HepG2 (cell line): ENCODE measurements around the gene NRSN2. TPM values are rescaled to one million over a fixed set of nuclear protein-coding genes. Genes with fewer than 3 reads are reported as not detected.

Experiments used
- ATRX ChIP-seq: sonication (generic); formaldehyde crosslinking; IDR thresholded peaks from 2 replicates; pipeline ENCODE4 v1.4.0; 2020; ENCODE audit warnings: missing genetic modification reagents, borderline replicate concordance
- DRAP1 ChIP-seq: IDR thresholded peaks from 2 replicates; pipeline ENCODE4 v1.6.1; 2016; ENCODE audit warnings: missing genetic modification reagents, missing compliant biosample characterization
- GABPB1 ChIP-seq: IDR thresholded peaks from 2 replicates; pipeline ENCODE4 v1.6.1; 2016; ENCODE audit warnings: mild to moderate bottlenecking, missing genetic modification reagents, moderate library complexity, missing compliant biosample characterization
- GFI1 ChIP-seq: sonication (generic); formaldehyde crosslinking; IDR thresholded peaks from 2 replicates; pipeline ENCODE4 v1.5.0; 2020; ENCODE audit warnings: missing genetic modification reagents, mild to moderate bottlenecking, borderline replicate concordance
- MED1 ChIP-seq: sonication (generic); formaldehyde crosslinking; IDR thresholded peaks from 2 replicates; pipeline ENCODE4 v1.4.0; 2020; ENCODE audit warnings: missing genetic modification reagents
- TOE1 ChIP-seq: sonication (generic); formaldehyde crosslinking; IDR thresholded peaks from 2 replicates; pipeline ENCODE4 v1.4.0; 2020; ENCODE audit warnings: mild to moderate bottlenecking, missing genetic modification reagents
- ZFY ChIP-seq: sonication (generic); formaldehyde crosslinking; IDR thresholded peaks from 2 replicates; pipeline ENCODE4 v1.4.0; 2020; ENCODE audit warnings: missing genetic modification reagents
- ZNF256 ChIP-seq: sonication (generic); formaldehyde crosslinking; conservative IDR thresholded peaks from 2 replicates; pipeline ENCODE4 v1.4.0; 2020; ENCODE audit warnings: missing genetic modification reagents
- ZNF7 ChIP-seq: IDR thresholded peaks from 2 replicates; pipeline ENCODE4 v1.6.1; 2016; ENCODE audit warnings: missing biosample characterization, missing genetic modification reagents
- ZNF720 ChIP-seq: sonication (generic); formaldehyde crosslinking; IDR thresholded peaks from 2 replicates; pipeline ENCODE4 v1.4.0; 2020; ENCODE audit warnings: missing genetic modification reagents
- polyA plus RNA-seq, 8 experiments: library from polyadenylated mRNA; depleted of rRNA in 3 of 8; stranded (reverse) in 7 of 8; unstranded in 1 of 8; fragments of >200 nt; fragmentation: Illumina TruSeq in 4 of 8; extraction: Trizol in 4 of 8; gene quantifications; 2 replicates each; pipeline versions ENCODE4 v1.2.1 to v1.2.3, GENCODE V29; 2011 to 2016; ENCODE audit warnings: low read depth in 4 of 8, missing spikeins in 1 of 8, mixed read lengths in 1 of 8; ENCODE audit not compliant: insufficient read depth in 1 of 8
- total RNA-seq, 5 experiments: library from RNA; depleted of rRNA; stranded (reverse); fragments of >200 nt; fragmentation: Illumina TruSeq; extraction: Trizol; gene quantifications; 2 replicates each; pipeline ENCODE4 v1.2.3, GENCODE V29; 2016; ENCODE audit warnings: low read depth in 1 of 5
- TF ChIP-seq, protein P1 (sequence below): sonication (generic); formaldehyde crosslinking; IDR thresholded peaks from 2 replicates; pipeline ENCODE4 v1.4.0; 2020; ENCODE audit warnings: missing genetic modification reagents
- TF ChIP-seq, protein P2 (sequence below), 2 experiments: sonication (generic) in 1 of 2; formaldehyde crosslinking in 1 of 2; IDR thresholded peaks; 2 replicates each; pipeline versions ENCODE4 v1.5.1 to v1.6.1; 2011 to 2020; ENCODE audit warnings: borderline replicate concordance in 1 of 2, low read depth in 1 of 2, low read length in 1 of 2, mild to moderate bottlenecking in 1 of 2, missing genetic modification reagents in 1 of 2, moderate library complexity in 1 of 2
- TF ChIP-seq, protein P3 (sequence below): sonication (generic); formaldehyde crosslinking; IDR thresholded peaks from 2 replicates; pipeline ENCODE4 v1.5.0; 2020; ENCODE audit warnings: missing genetic modification reagents
- TF ChIP-seq, protein P4 (sequence below): sonication (generic); formaldehyde crosslinking; IDR thresholded peaks from 2 replicates; pipeline ENCODE4; 2020; ENCODE audit warnings: missing genetic modification reagents, mild to moderate bottlenecking, borderline replicate concordance

NRSN2 gene
- total and polyA plus RNA-seq, 2 of the 13 experiments (the other 11 are each of a cell fraction or from before 2014, with no cell fraction given), result 32.3 to 49.4 TPM

DNA sequence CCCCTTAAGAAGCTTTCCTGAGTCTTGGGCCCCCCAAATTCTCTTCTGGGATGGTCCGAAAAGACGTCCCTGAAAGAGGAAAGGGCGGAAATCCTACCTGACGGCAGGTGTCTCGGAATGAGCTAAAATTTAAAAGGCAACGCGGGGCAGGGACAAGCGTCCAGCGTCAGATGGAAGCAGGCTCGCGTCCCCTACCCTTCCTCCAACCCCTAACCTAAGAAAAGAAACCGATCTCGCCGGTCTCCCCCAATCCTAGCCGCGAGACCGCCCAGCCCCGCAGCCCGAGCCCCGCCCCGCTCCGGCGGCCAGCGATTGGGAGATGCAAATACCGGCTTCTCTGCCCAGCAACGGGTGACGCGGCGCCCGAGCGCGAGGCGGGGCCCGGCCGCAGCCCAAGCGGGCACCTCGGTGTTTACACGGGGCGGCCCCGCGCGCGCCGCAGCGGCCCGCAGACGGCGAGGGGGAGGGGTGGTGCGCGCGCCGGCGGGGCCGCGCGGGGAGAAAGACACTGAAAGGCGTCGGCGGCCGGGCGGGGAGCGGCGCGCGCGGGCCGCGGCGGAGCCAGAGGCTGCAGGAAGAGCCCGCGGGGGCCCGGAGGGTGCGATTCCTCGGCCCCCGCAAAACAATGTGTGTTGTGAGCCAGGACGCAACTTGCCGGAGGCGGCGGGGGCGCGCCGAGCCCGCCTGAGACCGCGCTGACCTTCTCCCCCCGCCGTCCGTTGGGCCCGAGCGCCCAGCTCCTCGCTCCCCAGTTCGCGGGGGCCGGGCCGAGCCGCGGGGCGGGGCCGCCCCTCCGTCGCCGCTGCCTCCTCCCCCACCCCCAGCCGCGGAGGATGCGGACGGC is 21.6 kb upstream of the NRSN2 start, which contains the start of gene SOX12 (continued):
- TF ChIP-seq, protein P1, sequence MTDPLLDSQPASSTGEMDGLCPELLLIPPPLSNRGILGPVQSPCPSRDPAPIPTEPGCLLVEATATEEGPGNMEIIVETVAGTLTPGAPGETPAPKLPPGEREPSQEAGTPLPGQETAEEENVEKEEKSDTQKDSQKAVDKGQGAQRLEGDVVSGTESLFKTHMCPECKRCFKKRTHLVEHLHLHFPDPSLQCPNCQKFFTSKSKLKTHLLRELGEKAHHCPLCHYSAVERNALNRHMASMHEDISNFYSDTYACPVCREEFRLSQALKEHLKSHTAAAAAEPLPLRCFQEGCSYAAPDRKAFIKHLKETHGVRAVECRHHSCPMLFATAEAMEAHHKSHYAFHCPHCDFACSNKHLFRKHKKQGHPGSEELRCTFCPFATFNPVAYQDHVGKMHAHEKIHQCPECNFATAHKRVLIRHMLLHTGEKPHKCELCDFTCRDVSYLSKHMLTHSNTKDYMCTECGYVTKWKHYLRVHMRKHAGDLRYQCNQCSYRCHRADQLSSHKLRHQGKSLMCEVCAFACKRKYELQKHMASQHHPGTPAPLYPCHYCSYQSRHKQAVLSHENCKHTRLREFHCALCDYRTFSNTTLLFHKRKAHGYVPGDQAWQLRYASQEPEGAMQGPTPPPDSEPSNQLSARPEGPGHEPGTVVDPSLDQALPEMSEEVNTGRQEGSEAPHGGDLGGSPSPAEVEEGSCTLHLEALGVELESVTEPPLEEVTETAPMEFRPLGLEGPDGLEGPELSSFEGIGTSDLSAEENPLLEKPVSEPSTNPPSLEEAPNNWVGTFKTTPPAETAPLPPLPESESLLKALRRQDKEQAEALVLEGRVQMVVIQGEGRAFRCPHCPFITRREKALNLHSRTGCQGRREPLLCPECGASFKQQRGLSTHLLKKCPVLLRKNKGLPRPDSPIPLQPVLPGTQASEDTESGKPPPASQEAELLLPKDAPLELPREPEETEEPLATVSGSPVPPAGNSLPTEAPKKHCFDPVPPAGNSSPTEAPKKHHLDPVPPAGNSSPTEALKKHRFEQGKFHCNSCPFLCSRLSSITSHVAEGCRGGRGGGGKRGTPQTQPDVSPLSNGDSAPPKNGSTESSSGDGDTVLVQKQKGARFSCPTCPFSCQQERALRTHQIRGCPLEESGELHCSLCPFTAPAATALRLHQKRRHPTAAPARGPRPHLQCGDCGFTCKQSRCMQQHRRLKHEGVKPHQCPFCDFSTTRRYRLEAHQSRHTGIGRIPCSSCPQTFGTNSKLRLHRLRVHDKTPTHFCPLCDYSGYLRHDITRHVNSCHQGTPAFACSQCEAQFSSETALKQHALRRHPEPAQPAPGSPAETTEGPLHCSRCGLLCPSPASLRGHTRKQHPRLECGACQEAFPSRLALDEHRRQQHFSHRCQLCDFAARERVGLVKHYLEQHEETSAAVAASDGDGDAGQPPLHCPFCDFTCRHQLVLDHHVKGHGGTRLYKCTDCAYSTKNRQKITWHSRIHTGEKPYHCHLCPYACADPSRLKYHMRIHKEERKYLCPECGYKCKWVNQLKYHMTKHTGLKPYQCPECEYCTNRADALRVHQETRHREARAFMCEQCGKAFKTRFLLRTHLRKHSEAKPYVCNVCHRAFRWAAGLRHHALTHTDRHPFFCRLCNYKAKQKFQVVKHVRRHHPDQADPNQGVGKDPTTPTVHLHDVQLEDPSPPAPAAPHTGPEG (CRISPR knock-in tag), result no peak; the same call in 1 of the 2 replicates
- TF ChIP-seq ATRX (CRISPR knock-in tag) (no peak), MED1 (CRISPR knock-in tag) (peak; percentile 78), ZNF7 (CRISPR knock-in tag) (peak; percentile 89), GABPB1 (CRISPR knock-in tag) (no peak), TOE1 (CRISPR knock-in tag) (no peak), DRAP1 (peak; percentile 92), GFI1 (no peak; the same call in 1 of the 2 replicates), ZNF256 (CRISPR knock-in tag) (no peak), ZNF720 (CRISPR knock-in tag) (no peak), ZFY (CRISPR knock-in tag) (peak; percentile 93)
- TF ChIP-seq, protein P2, sequence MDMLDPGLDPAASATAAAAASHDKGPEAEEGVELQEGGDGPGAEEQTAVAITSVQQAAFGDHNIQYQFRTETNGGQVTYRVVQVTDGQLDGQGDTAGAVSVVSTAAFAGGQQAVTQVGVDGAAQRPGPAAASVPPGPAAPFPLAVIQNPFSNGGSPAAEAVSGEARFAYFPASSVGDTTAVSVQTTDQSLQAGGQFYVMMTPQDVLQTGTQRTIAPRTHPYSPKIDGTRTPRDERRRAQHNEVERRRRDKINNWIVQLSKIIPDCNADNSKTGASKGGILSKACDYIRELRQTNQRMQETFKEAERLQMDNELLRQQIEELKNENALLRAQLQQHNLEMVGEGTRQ (IDR thresholded peaks at IDR 0.05; ENCODE audit: low read depth, low read length), result no peak
- TF ChIP-seq, protein P2 (CRISPR knock-in tag; IDR thresholded peaks at IDR 0.05; ENCODE audit: borderline replicate concordance), result no peak
- TF ChIP-seq, protein P3, sequence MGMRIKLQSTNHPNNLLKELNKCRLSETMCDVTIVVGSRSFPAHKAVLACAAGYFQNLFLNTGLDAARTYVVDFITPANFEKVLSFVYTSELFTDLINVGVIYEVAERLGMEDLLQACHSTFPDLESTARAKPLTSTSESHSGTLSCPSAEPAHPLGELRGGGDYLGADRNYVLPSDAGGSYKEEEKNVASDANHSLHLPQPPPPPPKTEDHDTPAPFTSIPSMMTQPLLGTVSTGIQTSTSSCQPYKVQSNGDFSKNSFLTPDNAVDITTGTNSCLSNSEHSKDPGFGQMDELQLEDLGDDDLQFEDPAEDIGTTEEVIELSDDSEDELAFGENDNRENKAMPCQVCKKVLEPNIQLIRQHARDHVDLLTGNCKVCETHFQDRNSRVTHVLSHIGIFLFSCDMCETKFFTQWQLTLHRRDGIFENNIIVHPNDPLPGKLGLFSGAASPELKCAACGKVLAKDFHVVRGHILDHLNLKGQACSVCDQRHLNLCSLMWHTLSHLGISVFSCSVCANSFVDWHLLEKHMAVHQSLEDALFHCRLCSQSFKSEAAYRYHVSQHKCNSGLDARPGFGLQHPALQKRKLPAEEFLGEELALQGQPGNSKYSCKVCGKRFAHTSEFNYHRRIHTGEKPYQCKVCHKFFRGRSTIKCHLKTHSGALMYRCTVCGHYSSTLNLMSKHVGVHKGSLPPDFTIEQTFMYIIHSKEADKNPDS (CRISPR knock-in tag), result no peak
- TF ChIP-seq, protein P4, sequence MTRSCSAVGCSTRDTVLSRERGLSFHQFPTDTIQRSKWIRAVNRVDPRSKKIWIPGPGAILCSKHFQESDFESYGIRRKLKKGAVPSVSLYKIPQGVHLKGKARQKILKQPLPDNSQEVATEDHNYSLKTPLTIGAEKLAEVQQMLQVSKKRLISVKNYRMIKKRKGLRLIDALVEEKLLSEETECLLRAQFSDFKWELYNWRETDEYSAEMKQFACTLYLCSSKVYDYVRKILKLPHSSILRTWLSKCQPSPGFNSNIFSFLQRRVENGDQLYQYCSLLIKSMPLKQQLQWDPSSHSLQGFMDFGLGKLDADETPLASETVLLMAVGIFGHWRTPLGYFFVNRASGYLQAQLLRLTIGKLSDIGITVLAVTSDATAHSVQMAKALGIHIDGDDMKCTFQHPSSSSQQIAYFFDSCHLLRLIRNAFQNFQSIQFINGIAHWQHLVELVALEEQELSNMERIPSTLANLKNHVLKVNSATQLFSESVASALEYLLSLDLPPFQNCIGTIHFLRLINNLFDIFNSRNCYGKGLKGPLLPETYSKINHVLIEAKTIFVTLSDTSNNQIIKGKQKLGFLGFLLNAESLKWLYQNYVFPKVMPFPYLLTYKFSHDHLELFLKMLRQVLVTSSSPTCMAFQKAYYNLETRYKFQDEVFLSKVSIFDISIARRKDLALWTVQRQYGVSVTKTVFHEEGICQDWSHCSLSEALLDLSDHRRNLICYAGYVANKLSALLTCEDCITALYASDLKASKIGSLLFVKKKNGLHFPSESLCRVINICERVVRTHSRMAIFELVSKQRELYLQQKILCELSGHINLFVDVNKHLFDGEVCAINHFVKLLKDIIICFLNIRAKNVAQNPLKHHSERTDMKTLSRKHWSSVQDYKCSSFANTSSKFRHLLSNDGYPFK (CRISPR knock-in tag), result peak; percentile 48; the same call in 1 of the 2 replicates
